Endothelial cell of umbilical vein (primary cell): ENCODE data around the gene SMIM14. TPM values are rescaled to one million over a fixed set of nuclear protein-coding genes. Genes with fewer than 3 reads are reported as not detected.

ENCODE experiments used
- BruUV-seq: library from RNA; stranded (reverse); fragments of 400-500 nt; replicated peaks from 2 replicates; lab custom pipeline; 2021; lab: Mats Ljungman, UMichigan
- CTCF ChIA-PET: fragments of 300-600, 350-600 bp; sonication (Branson Sonifier 250); formaldehyde crosslinking; loops from one replicate; lab custom pipeline; 2021; ENCODE audit warnings: antibody characterized with exemption, inconsistent platforms; lab: Charles Lee
- POLR2A ChIA-PET: fragments of 300-600, 350-600 bp; sonication (Branson Sonifier 250); formaldehyde crosslinking; loops from one replicate; lab custom pipeline; 2021; ENCODE audit warnings: antibody characterized with exemption, inconsistent platforms; lab: Charles Lee
- DNase-seq: peaks from one replicate; pipeline ENCODE4 v3.0.0-alpha.2; 2011; ENCODE audit warnings: low read depth, low spot score
- FAIRE-seq: peaks from 2 replicates; lab custom pipeline; 2011; peaks lifted over from hg19 to GRCh38; lab: Jason Lieb, UNC
- H2AFZ ChIP-seq: 2 replicates; pipeline ENCODE4 v1.6.0; 2012; ENCODE audit warnings: low read depth, low read length, control low read depth, inconsistent platforms
- H3K27ac ChIP-seq: 2 replicates; pipeline ENCODE4 v1.5.1; 2011; ENCODE audit warnings: low read depth, mild to moderate bottlenecking, control low read depth, low read length, moderate library complexity; ENCODE audit not compliant: insufficient read depth
- H3K27me3 ChIP-seq, 2 experiments: 2 replicates each; pipeline versions ENCODE4 v1.6.0 to v1.6.1; 2011; ENCODE audit warnings: low read length in 2 of 2, mixed read lengths in 1 of 2; ENCODE audit not compliant: control insufficient read depth in 2 of 2, insufficient read depth in 2 of 2
- H3K36me3 ChIP-seq, 2 experiments: 2 replicates in 1 of 2; 3 replicates in 1 of 2; pipeline ENCODE4 v1.5.1; 2011; ENCODE audit warnings: low read length in 2 of 2, mild to moderate bottlenecking in 1 of 2, moderate library complexity in 1 of 2; ENCODE audit not compliant: control insufficient read depth in 2 of 2, insufficient read depth in 2 of 2; ENCODE audit errors: extremely low read depth in 1 of 2
- H3K4me1 ChIP-seq: 3 replicates; pipeline ENCODE4 v1.5.1; 2011; ENCODE audit warnings: mild to moderate bottlenecking, low read length; ENCODE audit not compliant: control insufficient read depth, insufficient read depth; ENCODE audit errors: extremely low read depth
- H3K4me2 ChIP-seq: 2 replicates; pipeline ENCODE4 v1.6.1; 2011; ENCODE audit warnings: low read length, control low read depth, mixed read lengths; ENCODE audit not compliant: insufficient read depth
- H3K4me3 ChIP-seq, 3 experiments: fragments of 200-600 bp in 1 of 3; sonication (generic), shearing (Covaris generic) in 1 of 3; replicated peaks in 1 of 3; 2 replicates each; pipeline ENCODE4 v1.5.1; 2011 to 2016; ENCODE audit warnings: control low read depth in 3 of 3, low read length in 3 of 3, mild to moderate bottlenecking in 2 of 3, inconsistent platforms in 1 of 3, low read depth in 1 of 3, moderate library complexity in 1 of 3; ENCODE audit not compliant: insufficient read depth in 1 of 3
- H3K79me2 ChIP-seq: 2 replicates; pipeline ENCODE4 v1.6.0; 2012; ENCODE audit warnings: low read length, inconsistent platforms; ENCODE audit not compliant: control insufficient read depth, insufficient read depth
- H3K9ac ChIP-seq: replicated peaks from 2 replicates; pipeline ENCODE3; 2011; ENCODE audit warnings: low read length, control low read depth; ENCODE audit not compliant: insufficient read depth; ENCODE audit errors: extremely low read depth
- H3K9me1 ChIP-seq: replicated peaks from 3 replicates; pipeline ENCODE4 v1.6.0; 2011; ENCODE audit warnings: mild to moderate bottlenecking, low read length; ENCODE audit not compliant: control insufficient read depth, insufficient read depth; ENCODE audit errors: extremely low read depth
- H3K9me3 ChIP-seq: replicated peaks from 2 replicates; pipeline ENCODE4 v1.5.1; 2012; ENCODE audit warnings: low read length, inconsistent platforms; ENCODE audit not compliant: control insufficient read depth, insufficient read depth
- H4K20me1 ChIP-seq: replicated peaks from 2 replicates; pipeline ENCODE3; 2011; ENCODE audit warnings: mild to moderate bottlenecking, low read length; ENCODE audit not compliant: control insufficient read depth, insufficient read depth; ENCODE audit errors: extremely low read depth
- EZH2 ChIP-seq: IDR thresholded peaks from 2 replicates; pipeline ENCODE4 v1.6.1; 2012; ENCODE audit warnings: borderline replicate concordance, low read depth, mild to moderate bottlenecking, moderate library complexity, low read length, inconsistent platforms; ENCODE audit not compliant: severe bottlenecking
- FOS ChIP-seq: IDR thresholded peaks from 2 replicates; pipeline ENCODE4 v1.6.1; 2011; ENCODE audit warnings: mild to moderate bottlenecking, low read length, moderate library complexity, borderline replicate concordance; ENCODE audit not compliant: insufficient read depth
- GATA2 ChIP-seq: IDR thresholded peaks from 2 replicates; pipeline ENCODE4 v1.7.0; 2011; ENCODE audit warnings: low read depth, mild to moderate bottlenecking, moderate library complexity, mixed read lengths, low read length; ENCODE audit not compliant: insufficient read length, insufficient read depth
- JUN ChIP-seq: IDR thresholded peaks from 2 replicates; pipeline ENCODE4 v1.6.1; 2011; ENCODE audit warnings: borderline replicate concordance, low read depth; ENCODE audit not compliant: insufficient read length, insufficient read depth
- MYC ChIP-seq: IDR thresholded peaks from one replicate; pipeline ENCODE4 v1.6.1; 2011; ENCODE audit warnings: mild to moderate bottlenecking, low read depth, low read length
- POLR2A ChIP-seq: IDR thresholded peaks from 2 replicates; pipeline ENCODE4 v1.6.1; 2012; ENCODE audit warnings: low read depth, mild to moderate bottlenecking, control low read depth, low read length
- POLR2AphosphoS5 ChIP-seq: IDR thresholded peaks from 2 replicates; pipeline ENCODE4 v1.6.1; 2012; ENCODE audit warnings: low read depth, mild to moderate bottlenecking, control low read depth, low read length, moderate library complexity; ENCODE audit not compliant: insufficient read depth
- dilution Hi-C: fragments of 300-500 bp; cut with MboI; formaldehyde crosslinking; loops from one replicate; pipeline ENCODE4 v1.15.0; 2019; ENCODE audit warnings: low sequenced_read_pairs; ENCODE audit not compliant: extremely low pct_ligation_motif_present
- intact Hi-C: fragments of 100-400 bp; cut with micrococcal nuclease; formaldehyde crosslinking; loops from one replicate; pipeline ENCODE4 v1.10.0; 2022
- polyA plus RNA-seq, 4 experiments: library from polyadenylated mRNA; depleted of rRNA in 3 of 4; stranded (reverse) in 3 of 4; unstranded in 1 of 4; fragments of >200 nt; gene quantifications; 2 replicates each; pipeline versions ENCODE4 v1.2.1 to v1.2.3, GENCODE V29; 2011 to 2012; ENCODE audit warnings: missing spikeins in 1 of 4
- total RNA-seq: library from RNA; stranded (reverse); gene quantifications from 2 replicates; pipeline ENCODE4 v1.2.3, GENCODE V29; 2021
- TF ChIP-seq, protein P1 (sequence below), 2 donors: IDR thresholded peaks; 1 replicate in 1 of 2; 2 replicates in 1 of 2; pipeline ENCODE4 v1.5.1; 2011; ENCODE audit warnings: low read length in 2 of 2, mild to moderate bottlenecking in 2 of 2, moderate library complexity in 2 of 2, control low read depth in 1 of 2, inconsistent platforms in 1 of 2, low read depth in 1 of 2; ENCODE audit not compliant: insufficient read depth in 1 of 2; ENCODE audit errors: extremely low read depth in 1 of 2
- TF ChIP-seq, protein P2 (sequence below): IDR thresholded peaks from 2 replicates; pipeline ENCODE4 v1.6.1; 2011; ENCODE audit not compliant: insufficient read depth, insufficient read length

The SMIM14 gene
- total and polyA plus RNA-seq, 2 donors (not counting 3 experiments of a cell fraction or from before 2014, with no cell fraction given) = 12.3 to 15.4 TPM

DNA sequence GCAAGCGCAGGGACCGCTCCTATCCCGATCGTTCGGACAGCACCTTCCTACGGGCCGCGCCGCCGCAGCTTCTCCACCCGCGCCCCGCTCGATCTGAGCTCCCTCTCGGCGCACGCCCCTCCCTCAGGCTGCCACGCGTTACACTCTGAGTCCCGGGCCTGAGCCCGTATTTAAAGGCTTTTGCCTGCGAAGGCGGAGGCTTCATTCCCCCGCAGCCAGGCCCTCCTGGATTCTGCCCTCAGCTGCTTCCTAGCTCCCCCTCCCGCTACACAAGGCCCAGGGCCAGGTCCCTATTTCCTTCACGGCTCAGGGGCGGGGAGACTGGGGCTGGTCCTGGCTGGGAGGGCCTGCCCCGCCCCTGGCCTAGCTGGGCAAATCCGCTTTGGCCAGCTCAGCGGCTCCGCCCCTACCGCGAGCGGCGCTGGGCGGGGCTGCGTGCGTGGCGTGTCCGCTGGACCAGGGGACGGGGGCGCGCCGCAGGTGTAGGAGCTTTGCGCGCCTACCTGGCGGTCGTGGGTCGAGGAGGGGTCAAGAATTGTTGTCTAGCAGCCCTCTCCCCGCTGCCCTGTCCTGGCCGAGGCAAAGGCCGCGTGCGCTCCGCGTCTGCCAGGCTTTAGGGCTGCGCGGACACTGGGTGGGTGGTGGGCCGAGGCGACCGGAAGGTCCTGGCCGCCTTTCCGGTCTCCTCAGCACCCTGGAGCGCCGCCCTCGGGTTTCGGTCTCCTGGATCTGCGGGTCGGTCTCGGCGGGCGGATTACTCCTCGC lies 111.2 kb downstream of the SMIM14 start, which contains the start of gene UGDH:
Gene UGDH (minus strand): TSS at position 144 of the 765 bp plus-strand sequence. CDS start 5,927 bp downstream, outside the sequence.
- H2AFZ ChIP-seq = peak within 1 kb of the TSS; percentile 86
- H3K9me3 ChIP-seq = no peaks in the 10 kb centered on the region
- H3K4me3 ChIP-seq = peak within 1 kb of the TSS; percentile 50 to 92 (median 60)
- H3K27me3 ChIP-seq = no peaks in the 10 kb centered on the region
- peaks cover 12% of the 10 kb centered on the region for H3K4me1 ChIP-seq
- H3K27ac ChIP-seq = peak within 1 kb of the TSS; percentile 90
- H3K79me2 ChIP-seq = peaks cover 42% of the 10 kb centered on the region
- no peaks in the 10 kb centered on the region for H4K20me1 ChIP-seq
- H3K9me1 ChIP-seq = no peaks in the 10 kb centered on the region
- H3K9ac ChIP-seq = peak within 1 kb of the TSS; percentile 73
- peak within 1 kb of the TSS; percentile 90 for H3K4me2 ChIP-seq
- FAIRE-seq (peak; percentile 98), DNase-seq (peak; percentile 98)
- BruUV-seq = no TSS peak
- intact Hi-C loops (loop anchor here (1.0 to 10.0 kb wide), 7 partner anchors 9 to 789 kb away; partner anchors contain the start of genes PDS5A and UBE2K), dilution Hi-C loops (no loop called here)
- no peak for TF ChIP-seq GATA2
- TF ChIP-seq POLR2A = peak; percentile 97
- TF ChIP-seq EZH2 = no peak
- peak; percentile 14 for TF ChIP-seq FOS
- no peak for TF ChIP-seq MYC
- TF ChIP-seq JUN = no peak
- TF ChIP-seq, protein P1, sequence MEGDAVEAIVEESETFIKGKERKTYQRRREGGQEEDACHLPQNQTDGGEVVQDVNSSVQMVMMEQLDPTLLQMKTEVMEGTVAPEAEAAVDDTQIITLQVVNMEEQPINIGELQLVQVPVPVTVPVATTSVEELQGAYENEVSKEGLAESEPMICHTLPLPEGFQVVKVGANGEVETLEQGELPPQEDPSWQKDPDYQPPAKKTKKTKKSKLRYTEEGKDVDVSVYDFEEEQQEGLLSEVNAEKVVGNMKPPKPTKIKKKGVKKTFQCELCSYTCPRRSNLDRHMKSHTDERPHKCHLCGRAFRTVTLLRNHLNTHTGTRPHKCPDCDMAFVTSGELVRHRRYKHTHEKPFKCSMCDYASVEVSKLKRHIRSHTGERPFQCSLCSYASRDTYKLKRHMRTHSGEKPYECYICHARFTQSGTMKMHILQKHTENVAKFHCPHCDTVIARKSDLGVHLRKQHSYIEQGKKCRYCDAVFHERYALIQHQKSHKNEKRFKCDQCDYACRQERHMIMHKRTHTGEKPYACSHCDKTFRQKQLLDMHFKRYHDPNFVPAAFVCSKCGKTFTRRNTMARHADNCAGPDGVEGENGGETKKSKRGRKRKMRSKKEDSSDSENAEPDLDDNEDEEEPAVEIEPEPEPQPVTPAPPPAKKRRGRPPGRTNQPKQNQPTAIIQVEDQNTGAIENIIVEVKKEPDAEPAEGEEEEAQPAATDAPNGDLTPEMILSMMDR (IDR thresholded peaks at IDR 0.05; ENCODE audit: extremely low read depth in 1 of 2, insufficient read depth in 1 of 2, low read depth in 1 of 2, low read length in 2 of 2) = no peak
- TF ChIP-seq, protein P2, sequence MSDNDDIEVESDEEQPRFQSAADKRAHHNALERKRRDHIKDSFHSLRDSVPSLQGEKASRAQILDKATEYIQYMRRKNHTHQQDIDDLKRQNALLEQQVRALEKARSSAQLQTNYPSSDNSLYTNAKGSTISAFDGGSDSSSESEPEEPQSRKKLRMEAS = peak; percentile 25
- peak; percentile 94 for TF ChIP-seq POLR2AphosphoS5
- ChIA-PET CTCF (interaction anchor here (0.7 to 2.3 kb wide), 8 partner anchors 52 to 170 kb away, joined by 3 to 11 read pairs (median 4); partner anchors contain the start of genes SMIM14 and UBE2K), POLR2A (interaction anchor here (0.5 to 3.7 kb wide), 8 partner anchors 15 to 789 kb away, joined by 3 to 42 read pairs (median 4); partner anchors contain the start of genes LIAS, RPL9, SMIM14 and UBE2K)
- no peaks in the 10 kb centered on the region for H3K36me3 ChIP-seq
